Endothelial cell of umbilical vein (primary cell): ENCODE data around the gene ZNF311. TPM values are rescaled to one million over a fixed set of nuclear protein-coding genes. Genes with fewer than 3 reads are reported as not detected.

Source experiments
- BruUV-seq: library from RNA; stranded (reverse); fragments of 400-500 nt; replicated peaks from 2 replicates; lab custom pipeline; 2021; lab: Mats Ljungman, UMichigan
- CTCF ChIA-PET: fragments of 300-600, 350-600 bp; sonication (Branson Sonifier 250); formaldehyde crosslinking; loops from one replicate; lab custom pipeline; 2021; ENCODE audit warnings: antibody characterized with exemption, inconsistent platforms; lab: Charles Lee
- POLR2A ChIA-PET: fragments of 300-600, 350-600 bp; sonication (Branson Sonifier 250); formaldehyde crosslinking; loops from one replicate; lab custom pipeline; 2021; ENCODE audit warnings: antibody characterized with exemption, inconsistent platforms; lab: Charles Lee
- DNase-seq: peaks from one replicate; pipeline ENCODE4 v3.0.0-alpha.2; 2011; ENCODE audit warnings: low read depth, low spot score
- FAIRE-seq: peaks from 2 replicates; lab custom pipeline; 2011; peaks lifted over from hg19 to GRCh38; lab: Jason Lieb, UNC
- H2AFZ ChIP-seq: 2 replicates; pipeline ENCODE4 v1.6.0; 2012; ENCODE audit warnings: low read depth, low read length, control low read depth, inconsistent platforms
- H3K27ac ChIP-seq: 2 replicates; pipeline ENCODE4 v1.5.1; 2011; ENCODE audit warnings: low read depth, mild to moderate bottlenecking, control low read depth, low read length, moderate library complexity; ENCODE audit not compliant: insufficient read depth
- H3K27me3 ChIP-seq, 2 experiments: 2 replicates each; pipeline versions ENCODE4 v1.6.0 to v1.6.1; 2011; ENCODE audit warnings: low read length in 2 of 2, mixed read lengths in 1 of 2; ENCODE audit not compliant: control insufficient read depth in 2 of 2, insufficient read depth in 2 of 2
- H3K36me3 ChIP-seq, 2 experiments: 2 replicates in 1 of 2; 3 replicates in 1 of 2; pipeline ENCODE4 v1.5.1; 2011; ENCODE audit warnings: low read length in 2 of 2, mild to moderate bottlenecking in 1 of 2, moderate library complexity in 1 of 2; ENCODE audit not compliant: control insufficient read depth in 2 of 2, insufficient read depth in 2 of 2; ENCODE audit errors: extremely low read depth in 1 of 2
- H3K4me1 ChIP-seq: 3 replicates; pipeline ENCODE4 v1.5.1; 2011; ENCODE audit warnings: mild to moderate bottlenecking, low read length; ENCODE audit not compliant: control insufficient read depth, insufficient read depth; ENCODE audit errors: extremely low read depth
- H3K4me2 ChIP-seq: 2 replicates; pipeline ENCODE4 v1.6.1; 2011; ENCODE audit warnings: low read length, control low read depth, mixed read lengths; ENCODE audit not compliant: insufficient read depth
- H3K4me3 ChIP-seq, 3 experiments: fragments of 200-600 bp in 1 of 3; sonication (generic), shearing (Covaris generic) in 1 of 3; replicated peaks in 1 of 3; 2 replicates each; pipeline ENCODE4 v1.5.1; 2011 to 2016; ENCODE audit warnings: control low read depth in 3 of 3, low read length in 3 of 3, mild to moderate bottlenecking in 2 of 3, inconsistent platforms in 1 of 3, low read depth in 1 of 3, moderate library complexity in 1 of 3; ENCODE audit not compliant: insufficient read depth in 1 of 3
- H3K79me2 ChIP-seq: 2 replicates; pipeline ENCODE4 v1.6.0; 2012; ENCODE audit warnings: low read length, inconsistent platforms; ENCODE audit not compliant: control insufficient read depth, insufficient read depth
- H3K9ac ChIP-seq: replicated peaks from 2 replicates; pipeline ENCODE3; 2011; ENCODE audit warnings: low read length, control low read depth; ENCODE audit not compliant: insufficient read depth; ENCODE audit errors: extremely low read depth
- H3K9me1 ChIP-seq: replicated peaks from 3 replicates; pipeline ENCODE4 v1.6.0; 2011; ENCODE audit warnings: mild to moderate bottlenecking, low read length; ENCODE audit not compliant: control insufficient read depth, insufficient read depth; ENCODE audit errors: extremely low read depth
- H3K9me3 ChIP-seq: replicated peaks from 2 replicates; pipeline ENCODE4 v1.5.1; 2012; ENCODE audit warnings: low read length, inconsistent platforms; ENCODE audit not compliant: control insufficient read depth, insufficient read depth
- H4K20me1 ChIP-seq: replicated peaks from 2 replicates; pipeline ENCODE3; 2011; ENCODE audit warnings: mild to moderate bottlenecking, low read length; ENCODE audit not compliant: control insufficient read depth, insufficient read depth; ENCODE audit errors: extremely low read depth
- CTCF ChIP-seq, 2 donors: IDR thresholded peaks; 1 replicate in 1 of 2; 2 replicates in 1 of 2; pipeline ENCODE4 v1.5.1; 2011; ENCODE audit warnings: low read length in 2 of 2, mild to moderate bottlenecking in 2 of 2, moderate library complexity in 2 of 2, control low read depth in 1 of 2, inconsistent platforms in 1 of 2, low read depth in 1 of 2; ENCODE audit not compliant: insufficient read depth in 1 of 2; ENCODE audit errors: extremely low read depth in 1 of 2
- EZH2 ChIP-seq: IDR thresholded peaks from 2 replicates; pipeline ENCODE4 v1.6.1; 2012; ENCODE audit warnings: borderline replicate concordance, low read depth, mild to moderate bottlenecking, moderate library complexity, low read length, inconsistent platforms; ENCODE audit not compliant: severe bottlenecking
- FOS ChIP-seq: IDR thresholded peaks from 2 replicates; pipeline ENCODE4 v1.6.1; 2011; ENCODE audit warnings: mild to moderate bottlenecking, low read length, moderate library complexity, borderline replicate concordance; ENCODE audit not compliant: insufficient read depth
- GATA2 ChIP-seq: IDR thresholded peaks from 2 replicates; pipeline ENCODE4 v1.7.0; 2011; ENCODE audit warnings: low read depth, mild to moderate bottlenecking, moderate library complexity, mixed read lengths, low read length; ENCODE audit not compliant: insufficient read length, insufficient read depth
- JUN ChIP-seq: IDR thresholded peaks from 2 replicates; pipeline ENCODE4 v1.6.1; 2011; ENCODE audit warnings: borderline replicate concordance, low read depth; ENCODE audit not compliant: insufficient read length, insufficient read depth
- MAX ChIP-seq: IDR thresholded peaks from 2 replicates; pipeline ENCODE4 v1.6.1; 2011; ENCODE audit not compliant: insufficient read depth, insufficient read length
- MYC ChIP-seq: IDR thresholded peaks from one replicate; pipeline ENCODE4 v1.6.1; 2011; ENCODE audit warnings: mild to moderate bottlenecking, low read depth, low read length
- POLR2A ChIP-seq: IDR thresholded peaks from 2 replicates; pipeline ENCODE4 v1.6.1; 2012; ENCODE audit warnings: low read depth, mild to moderate bottlenecking, control low read depth, low read length
- POLR2AphosphoS5 ChIP-seq: IDR thresholded peaks from 2 replicates; pipeline ENCODE4 v1.6.1; 2012; ENCODE audit warnings: low read depth, mild to moderate bottlenecking, control low read depth, low read length, moderate library complexity; ENCODE audit not compliant: insufficient read depth
- dilution Hi-C: fragments of 300-500 bp; cut with MboI; formaldehyde crosslinking; loops from one replicate; pipeline ENCODE4 v1.15.0; 2019; ENCODE audit warnings: low sequenced_read_pairs; ENCODE audit not compliant: extremely low pct_ligation_motif_present
- intact Hi-C: fragments of 100-400 bp; cut with micrococcal nuclease; formaldehyde crosslinking; loops from one replicate; pipeline ENCODE4 v1.10.0; 2022
- polyA plus RNA-seq, 4 experiments: library from polyadenylated mRNA; depleted of rRNA in 3 of 4; stranded (reverse) in 3 of 4; unstranded in 1 of 4; fragments of >200 nt; gene quantifications; 2 replicates each; pipeline versions ENCODE4 v1.2.1 to v1.2.3, GENCODE V29; 2011 to 2012; ENCODE audit warnings: missing spikeins in 1 of 4
- total RNA-seq: library from RNA; stranded (reverse); gene quantifications from 2 replicates; pipeline ENCODE4 v1.2.3, GENCODE V29; 2021

ZNF311 gene
- total and polyA plus RNA-seq, 2 donors (not counting 3 experiments of a cell fraction or from before 2014, with no cell fraction given): 0.26 to 0.35 TPM

GRCh38 chr6:29017428-29017802 is 12.3 kb upstream of the ZNF311 start:
- intact Hi-C loops: loop anchor here (1.0 to 5.0 kb wide), 6 partner anchors 48 to 611 kb away; partner anchors contain the start of gene OR2H2
- no peaks in the 10 kb centered on the region for H3K79me2 ChIP-seq
- H3K9ac ChIP-seq: no peak overlapping the region
- H2AFZ ChIP-seq: no peak overlapping the region
- H3K4me3 ChIP-seq: no peak overlapping the region
- H4K20me1 ChIP-seq: no peaks in the 10 kb centered on the region
- no peak overlapping the region for H3K4me2 ChIP-seq
- dilution Hi-C loops: no loop called here
- ChIA-PET POLR2A (no interaction called here), CTCF (interaction anchor here (2.5 to 6.6 kb wide), 2 partner anchors 36 to 180 kb away, joined by 12 to 100 read pairs; no protein-coding TSS in a partner anchor)
- no peaks in the 10 kb centered on the region for H3K9me1 ChIP-seq
- H3K36me3 ChIP-seq: no peaks in the 10 kb centered on the region
- no TSS peak for BruUV-seq
- FAIRE-seq (no peak), DNase-seq (no peak)
- peaks cover 9% of the 10 kb centered on the region for H3K4me1 ChIP-seq
- no peak overlapping the region for H3K27ac ChIP-seq
- TF ChIP-seq MAX (no peak), CTCF (IDR thresholded peaks at IDR 0.05; ENCODE audit: extremely low read depth in 1 of 2, insufficient read depth in 1 of 2, low read depth in 1 of 2, low read length in 2 of 2) (no peak), FOS (no peak), EZH2 (no peak), MYC (no peak), GATA2 (no peak), POLR2AphosphoS5 (no peak), POLR2A (no peak), JUN (no peak)
- no peaks in the 10 kb centered on the region for H3K9me3 ChIP-seq
- peaks cover 2 to 6% of the 10 kb centered on the region in 2 experiments for H3K27me3 ChIP-seq
